Activated effector memory CD4-positive, alpha-beta T cell treated with anti-CD3 and anti-CD28 coated beads, Interleukin-2, amount 50 U/mL, for 16 hours (primary cell): ENCODE measurements around the gene MLANA.

Source experiments
- DNase-seq: peaks from one replicate; pipeline ENCODE4 v3.0.0-alpha.2; 2020

Gene MLANA, protein sequence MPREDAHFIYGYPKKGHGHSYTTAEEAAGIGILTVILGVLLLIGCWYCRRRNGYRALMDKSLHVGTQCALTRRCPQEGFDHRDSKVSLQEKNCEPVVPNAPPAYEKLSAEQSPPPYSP

DNA sequence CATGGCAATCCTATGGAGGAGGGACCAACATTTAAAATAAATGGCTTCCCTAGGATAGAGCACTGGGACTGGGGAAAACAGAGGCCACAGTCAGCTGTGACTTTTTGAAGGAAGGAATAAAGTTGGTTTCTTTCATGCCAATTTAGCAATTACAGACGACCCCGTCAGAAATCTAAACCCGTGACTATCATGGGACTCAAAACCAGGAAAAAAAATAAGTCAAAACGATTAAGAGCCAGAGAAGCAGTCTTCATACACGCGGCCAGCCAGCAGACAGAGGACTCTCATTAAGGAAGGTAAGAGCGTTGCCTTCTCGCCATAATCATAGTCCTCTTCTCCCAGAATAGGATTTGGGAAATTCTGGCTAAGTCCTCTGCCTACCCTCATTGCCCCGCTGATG is at the start of gene MLANA:
MLANA (plus strand) TSS at position 249 of the 400 bp plus-strand sequence. CDS start 1,586 bp downstream, outside the sequence.
- no peak for DNase-seq

DNA sequence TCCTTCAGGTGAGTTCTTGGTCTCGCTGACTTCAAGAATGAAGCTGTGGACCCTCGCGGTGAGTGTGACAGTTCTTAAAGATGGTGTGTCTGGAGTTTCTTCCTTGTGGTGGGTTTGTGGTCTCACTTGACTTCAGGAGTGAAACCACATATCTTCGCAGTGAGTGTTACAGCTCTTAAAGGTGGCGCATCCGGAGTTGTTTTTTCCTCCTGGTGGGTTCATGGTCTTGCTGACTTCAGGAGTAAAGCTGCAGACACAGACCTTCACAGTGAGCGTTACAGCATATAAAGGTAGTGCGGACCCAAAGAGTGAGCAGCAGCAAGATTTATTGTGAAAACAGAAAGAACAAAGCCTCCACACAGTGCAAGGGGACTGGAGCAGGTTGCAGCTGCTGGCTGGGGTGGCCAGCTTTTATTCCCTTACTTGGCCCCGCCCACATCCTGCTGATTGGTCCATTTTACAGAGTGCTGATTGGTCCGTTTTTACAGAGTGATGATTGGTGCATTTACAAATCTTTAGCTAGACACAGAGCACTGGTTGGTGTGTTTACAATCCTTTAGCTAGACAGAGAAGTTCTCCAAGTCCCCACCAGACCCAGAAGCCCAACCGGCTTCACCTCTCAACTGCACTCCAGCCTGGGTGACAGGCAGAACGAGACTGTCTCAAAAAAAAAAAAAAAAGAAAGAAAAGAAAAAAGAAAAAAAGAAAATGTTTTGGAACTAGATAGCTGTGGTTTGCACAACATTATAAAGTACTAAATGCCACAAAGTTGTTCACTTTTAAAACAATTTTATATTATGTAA is 48.7 kb upstream of the MLANA start:
- DNase-seq = peak; percentile 75

DNA sequence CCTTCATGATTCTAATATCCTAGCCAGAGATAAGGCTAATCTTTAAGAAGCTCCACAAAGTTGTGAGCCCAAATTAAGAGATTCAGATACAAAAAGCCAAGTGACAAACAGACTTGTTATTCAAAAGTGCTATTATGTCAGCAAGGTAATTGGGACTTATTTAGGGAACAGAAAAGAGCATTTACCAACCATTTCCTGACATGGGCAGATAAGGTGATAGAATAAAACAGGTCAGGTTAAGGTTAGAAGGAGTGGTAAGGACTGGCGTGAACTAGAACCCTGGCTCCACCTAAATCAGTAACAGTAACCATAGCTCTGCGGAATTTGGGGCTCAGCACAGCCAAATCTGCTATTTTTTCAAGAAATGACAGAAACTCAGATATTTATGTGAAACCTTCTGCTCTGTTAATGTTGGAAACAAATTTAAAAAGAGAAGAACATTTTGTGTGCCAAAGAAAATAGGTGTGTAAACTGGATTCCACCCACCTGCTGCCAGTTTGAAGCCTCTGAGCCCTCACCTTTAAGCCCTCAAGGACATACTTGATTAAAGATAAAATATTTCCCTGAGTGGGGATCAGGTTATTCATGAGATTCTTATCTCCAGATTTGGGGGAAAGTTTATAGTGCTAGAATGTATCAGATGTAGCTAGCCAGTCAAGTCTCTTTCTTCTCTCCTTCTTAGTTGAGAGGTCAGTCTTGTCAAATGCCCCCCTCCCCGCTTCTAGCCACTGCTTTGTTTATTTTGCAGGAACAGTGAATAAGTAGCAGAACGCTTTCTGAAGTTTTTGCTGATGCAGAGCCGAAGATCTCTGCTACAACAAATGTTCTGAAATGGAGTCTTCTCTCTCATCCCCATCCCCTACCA is 47.5 kb upstream of the MLANA start:
- no peak for DNase-seq

DNA sequence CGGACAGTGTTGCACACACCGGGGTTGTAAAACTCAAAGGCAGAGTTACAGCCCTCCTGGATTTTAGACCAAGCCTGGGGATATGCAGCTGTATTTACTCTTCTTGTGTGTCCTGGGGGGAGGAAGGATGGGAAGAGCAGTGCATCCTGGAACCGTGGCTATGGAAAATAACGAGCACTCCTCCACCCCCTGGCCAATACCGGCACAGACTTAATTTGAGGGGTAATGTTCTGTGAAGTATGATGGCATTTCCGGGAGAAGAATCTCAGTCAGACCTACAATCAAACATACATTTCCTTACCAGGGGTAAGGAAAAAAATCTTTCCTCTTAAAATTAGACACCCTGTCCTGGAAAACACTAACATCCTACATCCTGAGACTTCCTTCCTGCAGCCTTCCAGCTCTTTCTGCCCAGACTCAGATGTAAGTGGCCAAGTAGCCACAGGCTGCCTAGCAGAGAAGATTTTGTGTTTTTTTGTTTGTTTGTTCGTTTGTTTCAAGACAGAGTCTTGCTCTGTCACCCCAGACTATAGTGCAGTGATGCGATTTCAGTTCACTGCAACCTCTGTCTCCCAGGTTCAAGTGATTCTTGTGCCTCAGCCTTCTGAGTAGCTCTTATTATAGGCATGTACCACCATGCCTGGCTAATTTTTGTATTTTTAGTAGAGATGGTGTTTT is 46.8 kb upstream of the MLANA start:
- DNase-seq = no peak

DNA sequence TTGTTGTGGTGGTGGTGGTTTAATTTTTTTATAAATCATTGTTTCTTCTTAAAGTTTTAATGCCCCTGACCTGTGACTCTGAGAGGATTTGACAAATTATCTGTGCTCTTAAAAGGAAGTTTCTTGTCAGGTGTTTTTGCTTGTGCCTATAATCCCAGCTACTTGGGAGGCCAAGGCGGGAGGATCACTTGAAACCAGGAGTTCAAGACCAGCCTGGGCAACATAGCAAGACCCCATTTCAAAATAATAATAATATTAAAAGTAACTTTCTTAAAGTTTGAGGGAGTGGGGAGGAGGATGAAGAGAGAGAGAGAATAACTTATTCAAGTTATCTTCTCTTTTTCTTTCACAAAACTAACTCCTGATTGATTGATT is 45.5 kb upstream of the MLANA start:
- DNase-seq = no peak

DNA sequence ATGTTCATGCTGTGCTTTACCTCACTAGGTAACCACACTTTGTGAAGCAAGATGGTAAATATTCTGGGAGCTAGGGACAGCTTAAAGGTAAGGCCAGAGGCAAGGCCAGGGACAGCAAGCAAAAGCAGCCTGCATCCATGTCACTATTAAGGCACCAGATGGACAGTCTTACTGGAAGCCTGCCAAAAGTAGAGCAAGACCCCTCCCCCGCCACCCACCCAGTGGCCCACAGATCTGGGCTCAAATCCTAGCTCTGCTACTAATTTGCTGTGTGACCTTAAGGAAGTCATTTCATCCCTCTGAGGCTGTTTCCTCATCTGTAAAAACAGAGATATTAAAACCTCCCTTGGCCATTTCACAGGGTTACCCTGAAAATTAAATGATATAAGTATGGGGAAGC is 44.6 kb upstream of the MLANA start:
- no peak for DNase-seq

DNA sequence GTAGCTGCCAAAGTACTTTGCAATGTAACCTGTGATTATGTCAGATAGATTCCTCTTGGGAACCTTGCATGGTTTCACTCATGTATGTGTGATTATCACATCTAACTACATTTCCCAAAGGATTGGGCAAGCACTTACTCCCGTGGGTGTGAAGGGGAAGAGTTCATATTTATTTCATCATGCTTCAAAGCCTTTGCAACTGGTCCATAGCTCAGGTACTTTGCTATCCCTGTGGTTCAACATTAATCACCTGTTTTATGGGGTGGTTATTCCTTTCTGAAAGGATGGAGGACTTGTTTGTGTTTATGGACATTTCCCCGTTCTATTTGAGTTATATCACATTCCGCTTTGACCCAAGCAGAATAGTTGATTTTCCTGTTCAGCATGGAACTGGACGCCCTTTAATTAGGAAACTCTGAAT is 44.2 kb upstream of the MLANA start:
- no peak for DNase-seq

DNA sequence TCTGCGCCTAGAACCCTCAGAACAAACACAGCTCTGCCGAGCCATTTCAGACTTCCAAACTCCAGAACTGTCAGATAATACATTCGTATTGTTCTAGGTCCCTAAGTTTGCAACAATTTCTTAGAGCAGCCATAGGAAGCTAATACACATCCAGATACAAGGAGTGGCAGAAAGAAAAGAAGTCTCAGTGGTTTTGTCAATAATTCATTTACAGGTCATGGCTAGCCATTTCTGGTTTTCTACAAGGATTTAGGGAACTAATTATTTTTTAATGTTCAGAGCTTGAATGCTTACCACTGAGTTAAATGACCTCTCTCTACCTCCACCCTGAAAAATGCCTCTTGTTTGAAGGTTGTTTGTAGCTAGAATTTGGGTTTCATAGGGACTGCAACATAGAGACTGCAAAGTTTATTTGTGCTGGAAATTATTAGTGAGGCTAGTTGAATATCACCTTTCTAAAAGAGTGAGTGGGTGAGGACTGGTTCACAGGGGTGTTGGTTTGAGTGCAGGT is 42.3 kb upstream of the MLANA start:
- no peak for DNase-seq

DNA sequence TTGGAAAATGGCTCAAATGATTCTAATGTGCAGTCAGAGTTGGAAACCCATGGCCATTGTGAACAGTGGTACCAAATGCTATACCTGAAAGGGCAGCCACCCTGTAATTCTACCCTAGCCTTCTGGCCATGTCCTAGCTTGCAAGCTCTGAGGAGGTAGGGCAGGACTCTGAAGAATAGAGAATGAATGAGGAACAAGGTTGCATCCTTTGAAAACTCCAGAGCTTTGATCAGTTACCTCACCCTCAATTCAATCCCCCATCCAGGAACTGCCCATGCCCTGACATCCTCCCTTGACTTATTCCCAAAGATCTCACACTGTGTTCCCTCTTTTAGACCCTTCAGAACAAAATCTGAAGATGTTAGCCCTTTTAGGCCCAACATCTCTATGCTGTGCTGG is 40.0 kb upstream of the MLANA start:
- DNase-seq = no peak

DNA sequence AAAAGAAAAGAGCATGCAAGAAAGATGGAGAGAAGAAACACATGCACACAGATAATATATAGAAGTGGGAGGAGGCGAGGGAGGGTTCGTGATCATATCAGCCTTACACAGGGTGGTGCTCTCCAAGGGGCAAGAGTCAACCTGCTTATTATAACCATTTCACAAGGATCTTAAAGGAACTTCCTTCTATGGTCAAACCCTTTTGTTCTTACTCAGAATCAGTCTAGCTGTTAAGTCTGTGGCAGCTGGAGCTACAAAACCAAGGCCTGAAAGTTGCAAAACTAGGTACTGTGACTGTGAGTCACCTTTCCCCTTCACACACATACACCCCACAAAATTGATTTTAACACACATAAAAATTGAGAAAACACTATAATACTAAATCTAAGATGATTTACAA is 39.2 kb upstream of the MLANA start:
- peak; percentile 67 for DNase-seq

DNA sequence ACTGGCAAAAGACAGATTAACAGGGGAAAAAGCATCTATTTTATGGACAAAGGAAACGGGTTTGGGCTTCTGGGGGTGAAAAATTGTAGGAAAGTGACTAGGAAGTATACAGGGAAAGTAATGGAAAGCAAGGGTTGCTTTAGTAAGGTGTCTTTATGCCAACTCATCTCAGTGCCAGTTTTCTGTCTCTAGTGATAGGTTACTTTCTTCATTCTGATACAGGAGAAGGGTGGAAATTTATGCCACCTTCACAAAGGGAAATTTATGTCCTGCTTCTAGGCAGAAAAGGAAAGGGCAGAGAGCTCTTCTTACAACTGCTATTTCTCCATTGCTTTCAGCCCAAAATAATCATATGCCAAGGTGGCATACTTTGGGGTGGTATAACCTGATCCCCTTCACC is 37.7 kb upstream of the MLANA start:
- DNase-seq = no peak

DNA sequence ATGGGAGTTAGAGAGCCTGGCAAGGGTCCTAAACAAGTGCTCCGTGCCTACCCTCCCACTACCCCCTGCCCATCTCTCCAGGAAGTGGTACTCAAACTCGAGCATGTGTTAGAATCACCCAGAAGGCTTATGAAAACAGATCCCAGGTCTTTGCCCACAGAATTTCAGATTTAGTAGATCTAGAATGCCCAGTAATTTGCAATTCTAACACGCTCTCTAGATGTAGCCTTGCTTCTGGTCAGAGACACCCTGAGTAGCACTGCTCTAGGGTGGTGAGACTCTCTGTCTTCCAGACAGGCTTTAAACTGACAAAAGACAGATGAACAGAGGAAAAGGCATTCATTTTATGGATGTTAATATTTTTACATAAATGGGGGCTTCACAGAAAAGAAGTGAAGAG is 37.1 kb upstream of the MLANA start:
- DNase-seq = no peak

DNA sequence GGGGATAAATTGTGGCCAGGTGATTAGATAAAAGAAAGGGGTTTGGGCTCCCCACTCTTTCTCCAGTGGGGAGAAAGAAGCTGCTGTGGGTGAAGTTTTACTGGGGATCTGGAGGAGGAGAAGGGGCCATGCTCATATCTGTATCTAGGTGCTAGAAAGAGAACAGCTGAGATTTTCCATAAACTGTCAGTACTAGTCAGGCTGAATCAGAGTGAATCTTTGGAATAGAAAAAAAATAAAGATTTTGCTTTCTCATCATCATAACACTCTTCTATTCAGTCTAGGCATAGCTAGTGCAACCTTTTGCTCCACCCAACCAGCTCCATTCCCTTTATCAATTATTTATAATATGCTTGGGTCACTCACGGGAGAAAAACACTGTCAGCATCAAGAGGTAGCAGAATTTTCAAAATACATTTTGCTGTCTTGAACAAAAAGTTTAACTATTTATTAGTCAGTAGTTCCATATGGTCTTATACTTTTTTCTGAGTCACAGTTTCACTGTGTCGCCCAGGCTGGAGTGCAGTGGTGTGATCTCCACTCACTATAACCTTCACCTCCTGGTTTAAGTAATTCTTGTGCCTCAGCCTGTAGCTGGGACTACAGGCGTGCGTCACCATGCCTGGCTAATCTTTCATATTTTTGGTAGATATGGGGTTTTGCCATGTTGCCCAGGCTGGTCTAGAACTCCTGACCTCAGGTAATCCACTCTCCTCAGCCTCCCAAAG is 36.5 kb upstream of the MLANA start:
- no peak for DNase-seq

DNA sequence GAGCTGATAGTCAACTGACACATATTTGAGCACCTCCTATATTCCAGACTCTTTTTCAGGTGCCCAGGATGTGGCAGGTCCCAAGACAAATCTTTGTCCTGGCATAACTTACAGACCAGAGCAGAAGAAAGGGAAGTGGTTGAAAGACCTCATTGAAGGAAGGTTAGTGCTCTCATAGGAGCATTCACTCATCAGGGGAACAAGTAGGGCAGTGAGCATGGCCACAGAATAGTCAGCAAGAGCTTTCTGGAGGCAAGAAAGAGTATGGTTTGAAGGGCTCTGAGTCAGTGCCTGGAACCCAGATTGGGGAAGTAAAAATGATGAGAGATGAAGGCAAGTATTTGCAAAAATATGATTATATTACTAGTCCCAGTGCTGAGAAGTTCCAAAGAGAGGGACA is 32.8 kb upstream of the MLANA start:
- DNase-seq = no peak

DNA sequence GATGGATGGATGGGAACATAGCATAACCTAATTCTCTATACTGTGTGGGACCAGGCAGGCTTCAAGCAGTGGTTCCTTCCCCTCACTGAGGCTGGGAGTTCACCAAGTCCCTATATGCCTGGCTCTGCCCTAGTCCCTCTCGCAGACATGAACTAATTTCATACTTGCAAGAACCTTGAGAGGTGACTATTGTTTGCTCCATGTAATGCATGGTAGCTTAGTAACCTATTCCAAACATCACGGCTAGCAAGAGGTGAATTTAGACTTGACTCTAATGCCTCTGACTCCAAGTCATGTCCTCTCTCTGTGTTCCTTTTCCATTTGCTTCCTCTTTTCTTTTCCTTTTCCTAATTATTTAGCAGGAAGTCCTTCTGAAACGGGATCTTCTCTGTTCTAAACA is 31.9 kb upstream of the MLANA start:
- DNase-seq = no peak

DNA sequence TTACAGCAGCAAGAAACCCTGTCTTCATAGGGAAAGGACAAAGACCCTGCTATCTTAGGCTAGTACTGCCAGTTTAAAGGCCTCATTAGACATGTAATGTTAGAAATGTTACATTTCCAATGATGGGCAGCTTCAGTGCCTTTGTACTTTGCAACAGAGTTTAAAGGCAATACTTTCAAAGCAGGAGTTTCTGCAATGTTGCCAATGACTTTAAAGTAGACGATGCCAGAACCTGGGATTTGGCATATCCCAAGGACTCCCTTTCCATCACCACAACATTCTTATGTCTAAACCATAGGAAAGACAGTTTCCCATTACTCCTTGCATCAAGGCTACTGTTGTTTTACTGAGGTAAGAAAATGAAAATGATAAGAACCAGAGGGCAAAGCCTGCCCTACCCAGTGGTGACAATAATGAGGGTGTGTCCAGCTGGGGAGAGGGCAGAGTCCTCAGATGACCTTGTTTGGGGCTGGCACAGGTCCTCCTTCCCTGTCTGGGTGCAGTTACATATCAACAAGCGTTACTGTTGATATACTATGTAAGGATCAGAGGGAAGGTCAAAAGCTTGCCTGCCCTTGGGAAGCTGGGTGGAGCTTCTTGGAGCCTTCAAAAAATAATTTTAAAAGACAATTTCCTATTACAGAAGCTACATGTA is 27.5 kb upstream of the MLANA start:
- DNase-seq = no peak

DNA sequence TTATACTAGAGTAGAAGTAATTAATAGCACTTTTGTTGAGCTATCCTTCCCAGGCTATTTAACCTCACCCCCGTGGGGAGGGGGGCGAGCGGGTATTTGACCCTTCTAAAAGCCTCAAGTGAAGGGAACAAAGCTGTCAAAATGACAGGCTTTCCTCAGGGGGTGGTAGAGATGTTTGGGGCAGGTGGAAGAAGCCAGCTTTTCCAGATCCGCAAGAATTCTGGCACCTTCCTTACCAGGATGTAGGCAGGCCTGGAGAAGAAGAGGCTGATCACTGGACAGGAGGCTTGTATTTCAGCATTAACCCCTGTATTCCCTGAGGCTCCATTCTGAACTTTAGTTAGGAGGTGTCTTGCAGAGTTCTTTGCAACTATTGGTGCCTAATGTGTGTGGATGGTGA is 26.2 kb upstream of the MLANA start:
- DNase-seq = no peak

DNA sequence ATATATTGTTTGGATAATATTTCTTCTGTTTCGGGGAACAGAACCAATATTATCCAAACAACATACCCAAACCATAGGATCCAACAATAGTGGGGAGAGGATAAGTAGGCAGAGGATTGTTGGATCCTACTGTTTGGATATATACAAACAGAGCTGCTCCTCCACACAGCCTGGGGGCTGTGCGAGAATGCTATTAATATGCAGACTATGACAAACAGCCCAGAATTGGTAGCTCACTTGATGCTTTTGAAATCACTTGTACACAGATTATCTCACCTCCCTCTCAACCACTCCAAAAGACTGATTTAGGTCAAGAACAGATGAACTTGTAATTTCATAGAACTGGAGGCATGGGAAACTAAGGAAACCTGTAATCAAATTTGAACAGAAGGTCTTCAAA is 24.4 kb upstream of the MLANA start:
- DNase-seq = no peak

DNA sequence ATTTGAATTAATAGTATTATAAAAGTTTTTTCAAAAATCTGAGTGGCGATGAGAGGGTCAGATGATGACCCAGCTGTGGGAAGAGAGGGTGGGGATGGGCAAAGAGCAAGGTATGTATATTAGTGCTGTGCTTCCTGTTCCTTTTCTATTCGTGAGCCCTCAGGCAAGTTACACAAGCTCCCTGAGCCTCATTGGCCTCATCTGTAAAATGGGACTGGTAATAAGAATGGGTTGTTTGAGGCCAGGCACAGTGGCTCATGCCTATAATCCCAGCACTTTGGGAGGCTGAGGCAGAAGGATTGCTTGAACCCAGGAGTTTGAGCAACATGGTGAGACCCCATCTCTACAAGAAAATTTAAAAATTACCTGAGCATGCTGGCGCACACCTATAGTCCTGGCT is 24.0 kb upstream of the MLANA start:
- DNase-seq = no peak

DNA sequence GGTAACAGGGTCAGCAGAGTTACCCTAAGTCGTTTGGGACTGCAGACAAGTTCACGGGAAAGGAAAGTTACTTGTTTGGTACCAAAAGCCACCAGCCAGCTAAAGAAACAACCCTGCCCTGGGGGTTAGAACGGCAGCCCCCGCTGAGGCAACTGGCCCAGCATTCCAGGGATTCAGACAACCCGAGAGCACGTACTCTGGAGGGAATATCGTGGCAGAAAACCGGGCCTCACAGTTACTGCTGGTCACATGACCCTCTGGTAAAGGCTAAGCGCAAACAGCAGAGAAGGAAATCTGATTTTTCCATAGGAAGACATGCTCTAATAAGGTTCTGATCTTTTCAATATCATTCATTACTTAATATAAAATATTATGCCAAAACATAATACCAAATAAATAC is 22.5 kb upstream of the MLANA start:
- DNase-seq = no peak

DNA sequence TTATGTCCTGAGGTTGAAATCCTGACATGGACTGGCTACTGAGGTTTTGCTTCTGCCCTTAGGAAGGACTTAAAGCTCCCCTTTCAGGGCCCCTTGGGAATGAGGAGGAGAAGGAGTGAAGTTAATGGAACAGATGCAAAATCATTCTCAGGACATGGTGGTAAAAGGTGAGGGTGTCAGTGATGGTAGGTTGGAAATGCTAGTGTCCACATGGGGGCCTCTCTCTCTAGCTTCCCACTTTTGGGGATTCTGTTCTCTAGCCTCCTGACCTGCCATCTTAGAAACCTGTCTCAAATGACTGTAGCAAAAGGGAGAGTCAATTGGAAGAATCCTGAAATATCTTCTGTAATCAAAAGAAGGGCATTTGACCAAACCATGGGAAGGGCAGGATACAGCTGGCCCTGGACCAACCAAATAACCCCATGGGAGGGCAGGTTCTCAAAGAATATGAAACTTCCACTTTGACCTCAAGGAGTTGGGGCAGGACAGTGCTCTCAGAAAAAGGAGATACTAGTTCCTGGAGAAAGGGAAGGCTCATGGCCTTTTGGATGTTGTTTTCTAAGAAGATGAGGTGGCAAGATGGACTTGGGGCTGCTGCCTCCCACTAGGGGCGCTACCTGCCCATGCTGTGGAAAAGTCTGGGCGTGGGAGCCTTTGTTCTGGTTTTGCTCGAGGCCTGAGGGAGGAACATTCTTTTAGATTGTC is 21.2 kb upstream of the MLANA start:
- peak; percentile 66 for DNase-seq

DNA sequence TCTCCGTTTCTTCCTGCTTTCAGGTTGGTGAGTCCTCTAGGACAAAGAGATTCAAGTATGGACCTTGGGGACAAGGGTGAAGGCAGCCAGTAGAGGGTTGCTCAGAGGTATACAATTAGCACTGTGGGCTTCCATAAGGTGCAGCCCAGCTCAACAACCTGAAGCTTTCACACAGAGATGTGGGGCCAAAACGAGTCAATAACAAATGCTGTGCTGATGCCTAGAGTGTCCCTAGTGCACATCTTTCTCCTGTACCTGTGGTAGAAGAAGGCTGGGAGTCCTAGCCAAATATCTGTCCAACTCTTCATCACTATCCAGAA is 20.7 kb upstream of the MLANA start:
- DNase-seq = no peak
